Measurements from ENCODE around the gene MTA3.
A peak's percentile ranks its signal among the peaks of the same experiment; 100 is the strongest.
"Not testable (repeated sequence)": the region's sequence is repeated elsewhere in the genome, so short reads cannot be mapped to it uniquely, and the experiment has no call there.

MTA3 gene

DNA sequence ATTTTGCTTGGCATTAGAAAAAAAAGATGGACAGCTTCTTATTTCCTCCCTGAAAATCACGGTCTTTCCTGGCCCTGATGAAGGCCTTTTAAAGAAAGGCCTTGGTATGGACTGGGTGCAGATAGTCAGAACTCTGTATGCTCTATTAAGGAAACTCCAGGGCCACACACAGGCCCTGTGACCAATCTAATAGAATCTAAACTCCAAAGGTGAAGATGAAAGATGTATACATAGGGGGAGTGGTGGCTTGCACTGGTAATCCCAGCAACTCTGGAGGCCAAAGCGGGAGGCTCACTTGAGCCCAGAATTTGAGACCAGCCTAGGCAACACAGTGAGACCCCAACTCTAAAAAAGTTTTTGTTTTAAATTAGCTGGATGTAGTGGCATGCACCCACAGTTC, 158.2 kb downstream of the MTA3 start:
- no peak for DNase-seq

DNA sequence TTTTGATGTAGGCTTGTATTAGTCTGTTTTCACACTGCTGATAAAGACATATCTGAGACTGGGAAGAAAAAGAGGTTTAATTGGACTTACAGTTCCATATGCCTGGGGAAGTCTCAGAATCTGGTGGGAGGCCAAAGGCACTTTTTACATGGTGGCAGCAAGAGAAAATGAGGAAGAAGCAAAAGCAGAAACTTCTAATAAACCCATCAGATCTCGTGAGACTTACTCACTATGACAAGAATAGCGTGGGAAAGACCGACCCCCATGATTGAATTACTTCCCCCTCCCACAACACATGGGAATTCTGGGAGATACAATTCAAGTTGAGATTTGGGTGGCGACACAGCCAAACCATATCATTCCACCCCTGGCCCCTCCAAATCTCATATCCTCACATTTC, 162.9 kb downstream of the MTA3 start:
- not testable (repeated sequence) for DNase-seq

DNA sequence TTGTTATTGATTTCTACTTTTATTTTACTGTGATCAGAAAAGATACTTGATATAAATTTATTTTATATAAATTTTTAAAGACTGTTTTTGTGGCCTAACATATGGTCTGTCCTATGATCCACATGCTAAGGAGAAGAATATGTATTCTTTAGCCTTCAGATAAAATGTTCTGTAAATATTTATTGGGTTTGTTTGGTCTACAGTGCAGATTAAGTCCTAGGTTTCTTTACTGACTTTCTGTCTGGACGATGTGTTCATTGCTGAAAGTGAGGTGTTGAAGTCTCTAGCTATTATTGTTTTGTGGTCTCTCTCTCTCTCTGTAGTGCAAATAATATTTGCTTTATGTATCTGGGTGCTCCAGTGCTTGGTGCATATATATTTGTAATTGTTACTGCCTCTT, 165.4 kb downstream of the MTA3 start:
- no peak for DNase-seq

DNA sequence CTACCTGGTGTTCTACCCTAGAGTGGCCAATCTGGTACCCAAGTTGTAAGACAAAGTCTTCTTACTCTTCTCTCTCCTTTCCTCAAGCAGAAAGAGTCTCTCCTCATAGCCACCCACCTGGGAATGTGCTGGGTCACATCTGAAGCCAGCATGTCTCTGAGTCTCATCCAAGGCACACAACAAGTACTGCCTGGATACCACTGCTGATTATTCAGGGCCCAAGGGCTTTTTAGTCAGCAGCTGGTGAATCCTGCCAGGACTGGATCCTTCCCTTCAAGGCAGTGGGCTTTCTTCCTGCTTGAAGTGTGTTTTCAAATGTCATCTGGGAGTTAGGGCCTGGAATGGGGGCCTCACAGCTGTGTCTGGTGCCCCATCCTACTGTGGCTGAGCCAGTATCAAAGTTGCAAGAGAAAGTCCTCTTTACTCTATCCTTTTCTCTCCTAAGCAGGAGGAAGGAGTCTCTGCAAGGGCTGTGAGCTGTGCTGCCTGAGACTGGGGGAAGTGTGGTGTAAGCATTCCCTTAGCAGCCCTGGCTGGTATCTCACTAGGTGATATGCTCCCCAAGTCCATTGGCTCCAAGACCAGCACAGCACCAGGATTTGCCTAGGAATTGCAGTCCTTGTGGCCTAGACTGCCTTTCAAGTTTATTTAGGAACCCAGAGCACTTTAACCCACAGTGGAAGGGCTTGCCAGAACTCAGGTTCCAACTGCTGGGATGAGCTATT, 168.3 kb downstream of the MTA3 start:
- DNase-seq = no peak

DNA sequence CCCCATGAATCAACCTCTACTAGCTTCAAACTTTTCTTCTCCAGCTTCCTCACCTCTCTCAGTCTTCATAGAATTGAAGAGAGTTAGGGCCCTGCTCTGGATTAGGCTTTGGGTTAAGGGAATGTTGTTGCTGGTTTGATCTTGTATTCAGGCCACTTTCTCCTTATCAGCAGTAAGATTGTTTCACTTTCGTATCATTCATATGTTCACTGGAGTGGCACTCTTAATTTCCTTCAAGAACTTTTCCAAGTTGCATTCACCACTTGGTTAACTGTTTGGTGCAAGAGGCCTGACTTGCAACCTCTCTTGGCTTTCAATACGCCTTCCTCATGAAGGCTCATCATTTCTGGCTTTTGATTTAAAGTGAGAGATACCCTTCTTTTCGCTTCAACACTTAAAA, 172.7 kb downstream of the MTA3 start:
- DNase-seq = no peak

DNA sequence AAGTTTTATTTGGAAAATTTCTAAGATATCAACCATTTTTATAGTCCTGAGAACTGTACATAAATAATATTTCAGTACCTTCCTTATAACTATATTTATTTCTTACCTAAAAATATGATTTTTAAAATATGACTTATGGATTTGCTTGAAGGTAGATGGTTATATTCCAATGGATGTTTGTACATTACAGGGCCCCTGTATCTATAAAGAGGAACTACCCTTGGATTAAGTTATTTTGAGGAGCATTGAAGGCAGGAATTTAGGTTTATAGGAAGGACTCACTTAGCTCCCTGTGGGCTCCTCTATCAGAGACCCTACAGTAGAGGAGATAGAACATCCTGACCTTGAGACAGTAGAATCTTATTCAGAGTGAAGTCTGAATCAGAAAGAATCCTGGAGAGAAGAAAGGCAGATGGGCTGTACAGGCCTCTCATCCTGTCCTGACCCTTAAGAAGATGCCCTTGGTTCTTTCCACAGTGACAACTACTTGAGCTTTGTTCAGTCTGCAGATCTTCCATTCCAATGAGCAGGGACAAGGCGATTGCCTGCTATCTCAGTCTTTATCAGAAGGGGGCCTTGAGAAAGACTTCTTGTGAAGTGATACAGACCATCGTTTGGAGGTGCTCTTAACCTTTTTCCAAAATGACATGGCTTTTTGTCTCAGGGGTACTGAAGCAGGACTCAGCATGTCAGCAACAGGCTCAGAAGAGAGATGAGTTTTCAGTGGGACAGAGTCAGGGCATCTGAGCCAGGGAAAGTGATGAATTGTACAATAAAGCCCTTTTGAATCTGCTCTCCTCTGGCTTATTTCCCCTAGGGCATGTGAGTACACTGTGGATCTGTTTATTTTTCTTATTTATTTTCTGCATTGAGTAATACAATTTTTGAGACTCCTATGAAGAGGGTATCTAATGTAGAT, 174.6 kb downstream of the MTA3 start:
- no peak for DNase-seq

DNA sequence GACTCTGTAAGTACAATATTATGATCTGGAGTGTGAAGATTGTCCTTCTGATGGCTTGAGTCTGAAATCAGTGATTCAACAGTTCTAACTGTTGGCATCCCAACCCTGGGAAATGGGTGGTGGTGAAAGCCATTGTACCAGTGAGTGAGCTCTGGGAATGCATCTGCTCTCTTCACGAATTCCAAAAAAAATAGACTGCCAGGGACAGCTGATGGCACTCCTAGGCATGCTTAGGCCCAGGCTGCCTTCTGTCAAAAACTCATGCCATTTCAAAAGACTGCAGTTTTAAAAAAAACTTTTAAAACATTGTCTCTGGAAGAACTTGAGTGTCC, 175.2 kb downstream of the MTA3 start:
- DNase-seq = no peak

DNA sequence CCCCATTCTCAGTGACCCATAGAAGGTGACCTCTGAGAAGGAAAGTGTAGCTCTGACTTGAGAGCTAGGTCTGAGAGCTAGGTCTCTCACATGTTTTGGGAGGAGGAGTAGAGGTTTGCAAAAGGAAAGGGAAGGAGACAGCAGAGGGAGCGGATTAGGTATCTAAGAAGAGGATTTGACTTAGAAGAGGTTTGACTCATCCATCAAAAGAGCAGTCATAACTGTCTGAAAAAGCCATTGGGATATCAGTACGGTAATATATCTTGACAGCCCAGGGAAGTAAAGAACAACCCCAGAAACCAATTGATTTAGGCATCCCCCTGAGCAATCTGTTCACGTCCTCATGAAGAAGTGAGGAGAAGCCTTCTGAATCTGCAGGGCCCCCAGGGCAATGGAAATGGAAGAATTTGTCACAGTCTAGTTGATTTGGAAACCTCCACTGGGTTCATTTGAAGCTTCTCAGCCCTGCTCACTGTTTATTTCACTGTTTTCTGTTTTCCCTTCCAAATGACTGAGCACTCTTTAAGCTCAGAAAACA, 176.2 kb downstream of the MTA3 start:
- no peak for DNase-seq

DNA sequence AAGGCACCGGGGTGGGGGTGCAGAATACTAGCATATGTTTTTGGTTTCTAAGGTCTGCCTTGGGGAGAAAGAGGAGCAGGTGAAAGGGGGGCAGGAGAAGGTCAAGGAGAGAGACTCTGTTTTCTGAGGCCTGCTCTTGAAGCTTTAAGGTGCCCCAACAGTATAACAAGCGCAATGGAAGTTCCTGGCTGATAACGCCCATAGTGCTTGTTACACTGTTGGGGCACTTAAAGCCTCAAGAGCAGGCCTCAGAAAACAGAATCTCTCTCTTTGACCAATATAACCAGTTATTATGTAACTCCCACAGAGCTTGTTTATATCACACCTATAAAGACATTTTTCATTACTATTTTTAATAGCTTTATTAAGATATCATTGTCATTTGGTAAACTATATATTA, 179.0 kb downstream of the MTA3 start:
- DNase-seq = no peak

DNA sequence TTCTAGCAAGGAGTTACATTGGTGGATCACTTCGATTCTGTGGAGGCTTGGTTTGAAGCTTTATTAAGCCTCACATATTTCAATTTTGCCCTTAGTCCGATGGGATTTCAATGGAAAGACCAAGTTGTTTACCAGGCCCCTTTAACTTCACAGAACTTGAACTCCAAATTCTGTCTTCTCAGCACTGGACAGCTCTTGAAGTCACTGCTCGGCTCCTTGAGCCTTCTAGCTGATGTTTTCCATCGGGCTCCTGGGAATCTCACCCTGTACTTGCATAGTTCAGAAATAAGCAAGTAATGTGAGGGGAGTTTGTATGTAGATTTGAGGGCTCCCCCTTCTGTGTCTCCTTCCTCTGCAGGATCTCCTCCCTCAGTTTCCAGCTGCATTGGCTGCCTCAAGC, 180.4 kb downstream of the MTA3 start:
- DNase-seq = no peak

DNA sequence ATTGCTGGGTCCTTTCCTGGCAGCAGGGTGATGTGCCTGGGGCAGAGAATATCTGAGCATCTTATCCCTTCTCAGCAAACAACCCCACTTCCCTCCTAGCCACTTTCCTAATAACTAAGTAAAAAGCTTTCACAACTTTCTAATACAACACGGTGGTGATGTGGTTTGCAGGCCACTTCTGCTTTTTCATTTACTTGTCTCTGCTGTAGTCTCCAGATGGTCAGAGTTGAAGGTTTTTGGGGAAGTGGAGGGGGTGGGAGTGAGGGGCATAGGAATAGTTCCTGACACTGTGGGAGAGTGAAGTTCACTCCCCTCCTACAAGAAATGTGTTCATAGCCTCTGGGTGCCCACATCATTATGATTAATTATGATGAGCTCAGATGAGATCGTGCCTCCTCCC, 183.9 kb downstream of the MTA3 start:
- DNase-seq = peak in 6 of 56 donors; percentile 19 to 60 (median 38)

DNA sequence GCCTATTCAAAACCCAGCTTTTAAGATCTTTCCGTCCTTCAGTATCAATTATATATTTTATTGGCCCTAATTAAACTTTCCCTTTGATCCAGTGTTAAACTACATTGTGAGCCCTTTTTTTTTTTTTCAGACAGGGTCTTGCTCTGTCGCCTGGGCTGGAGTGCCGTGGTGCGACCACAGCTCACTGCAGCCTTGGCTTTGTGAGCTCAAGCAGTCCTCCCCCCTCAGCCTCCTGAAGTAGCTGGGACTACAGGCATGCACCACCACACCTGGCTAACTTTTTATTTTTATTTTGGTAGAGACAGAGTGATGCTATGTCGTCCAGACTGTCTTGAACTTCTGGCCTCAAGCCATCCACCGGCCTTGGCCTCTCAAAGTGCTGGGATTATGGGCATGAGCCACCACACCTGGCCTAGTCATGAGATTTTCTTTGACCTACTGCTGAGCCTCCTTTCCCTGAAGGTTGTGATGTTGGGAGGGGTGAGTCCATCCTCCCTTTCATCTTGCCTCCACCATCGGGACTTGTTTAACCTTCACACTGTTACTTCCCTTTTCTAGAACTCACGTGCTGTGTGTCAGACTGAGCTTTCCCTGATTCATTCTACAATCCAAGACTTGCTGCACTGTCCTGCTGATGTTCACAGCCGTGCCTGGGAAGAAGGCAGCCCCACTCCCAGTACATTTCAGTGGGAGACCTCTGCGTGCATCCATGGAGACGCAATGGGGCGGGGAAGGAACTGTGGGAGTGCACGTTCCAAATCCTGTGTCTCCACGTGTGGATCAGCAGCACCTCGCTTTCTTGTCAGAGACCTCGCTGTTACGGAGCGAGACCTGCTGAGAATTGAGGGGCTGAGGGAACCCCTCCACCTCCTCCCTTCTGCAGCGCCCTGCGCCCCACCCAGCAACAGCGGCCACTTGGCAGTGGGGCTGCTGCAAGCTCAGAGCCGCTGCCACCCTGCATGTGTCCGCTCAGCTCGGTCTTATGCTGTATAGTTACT, 184.7 kb downstream of the MTA3 start:
- DNase-seq = peak in 5 of 56 donors; percentile 20 to 44 (median 23)

DNA sequence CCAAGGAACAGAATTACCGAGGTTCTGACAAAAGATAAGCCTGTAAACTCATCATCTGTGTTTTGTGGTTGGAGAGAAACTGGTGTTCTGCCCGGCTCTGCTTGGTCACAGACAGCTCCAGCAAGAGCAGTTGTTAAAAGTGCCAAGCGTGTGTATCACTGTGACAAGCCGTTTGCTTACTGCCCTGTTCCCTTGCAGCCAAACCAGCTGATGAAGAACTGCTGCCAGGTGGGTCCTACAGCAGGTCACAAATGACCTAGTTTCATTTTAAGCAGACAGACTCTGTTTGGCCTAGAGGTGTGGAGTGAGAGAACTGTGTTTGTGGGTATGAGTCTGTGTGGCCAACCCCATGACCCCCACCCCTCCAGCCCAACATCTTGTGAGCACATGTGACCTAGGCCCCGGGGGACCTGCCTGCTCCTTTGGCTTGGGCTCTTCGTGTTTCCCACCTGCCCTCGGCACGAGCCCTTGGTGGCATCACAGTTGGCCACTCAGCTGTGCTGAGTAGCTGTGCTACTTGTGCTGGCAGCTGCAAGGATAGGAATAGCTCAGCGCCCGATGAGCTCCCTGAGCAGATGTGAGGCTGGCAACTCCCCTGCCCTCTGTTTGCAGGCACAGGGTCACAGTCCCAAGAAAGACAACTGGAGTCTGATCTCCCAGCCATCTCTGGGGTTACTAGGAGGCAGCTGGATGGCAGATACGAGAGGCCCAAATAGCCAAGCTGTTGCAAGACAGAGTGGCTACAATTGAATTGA, 185.8 kb downstream of the MTA3 start:
- peak in 22 of 56 donors; percentile 25 to 73 (median 44) for DNase-seq

DNA sequence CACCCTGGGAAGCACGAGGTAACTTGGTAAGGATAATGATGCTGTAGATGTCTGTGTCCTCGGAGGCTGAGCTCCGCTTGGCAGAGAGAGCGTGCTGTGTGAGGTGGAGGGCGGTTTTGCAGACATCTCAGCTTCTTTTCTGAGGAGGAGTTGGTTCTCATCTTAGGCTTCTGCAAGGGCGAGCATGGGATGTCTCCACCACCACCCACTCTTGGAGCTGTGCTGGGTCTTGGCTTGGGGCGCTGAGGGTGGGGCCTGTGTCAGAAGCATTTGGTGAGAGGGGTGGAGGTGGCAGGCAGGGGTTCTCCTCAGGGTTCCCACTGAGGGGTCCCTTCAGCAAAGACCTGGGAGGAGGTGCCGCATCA, 186.3 kb downstream of the MTA3 start:
- DNase-seq = peak in 6 of 56 donors; percentile 26 to 65 (median 43)

DNA sequence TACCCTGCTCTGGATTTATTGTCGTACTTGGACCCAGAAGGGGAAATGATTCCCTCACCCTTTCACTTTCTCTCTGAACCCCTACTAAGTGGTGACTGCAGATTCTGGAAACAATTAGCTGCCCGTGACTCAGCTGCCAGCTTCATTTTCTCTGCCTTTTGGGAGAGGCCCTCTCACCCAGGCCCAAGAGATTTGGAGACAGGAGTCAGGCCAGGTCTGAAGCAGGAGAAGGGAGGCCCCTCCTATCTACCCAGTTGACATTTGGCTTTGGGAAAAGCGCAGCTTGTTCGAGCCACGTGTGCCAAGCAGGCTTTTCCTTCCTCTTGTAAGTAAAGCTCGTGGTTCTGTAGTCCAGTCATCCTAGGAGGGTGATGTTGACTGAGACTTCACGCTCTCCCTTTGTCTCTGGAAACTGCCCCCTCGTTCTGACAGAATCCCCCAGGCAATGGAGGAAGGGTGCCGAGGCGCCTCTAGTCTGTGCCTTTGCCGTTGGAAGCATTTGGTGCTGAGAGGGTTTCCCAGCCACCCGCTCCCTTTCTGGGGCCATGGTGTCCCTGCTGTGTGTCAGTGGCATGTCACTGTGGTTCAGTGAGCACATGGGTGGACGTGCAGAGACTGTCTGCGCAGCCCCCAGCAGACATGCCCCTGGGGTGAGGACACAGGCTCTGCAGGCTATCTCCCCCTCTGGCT, 186.9 kb downstream of the MTA3 start:
- DNase-seq = peak in 4 of 56 donors; percentile 10 to 39 (median 17)

DNA sequence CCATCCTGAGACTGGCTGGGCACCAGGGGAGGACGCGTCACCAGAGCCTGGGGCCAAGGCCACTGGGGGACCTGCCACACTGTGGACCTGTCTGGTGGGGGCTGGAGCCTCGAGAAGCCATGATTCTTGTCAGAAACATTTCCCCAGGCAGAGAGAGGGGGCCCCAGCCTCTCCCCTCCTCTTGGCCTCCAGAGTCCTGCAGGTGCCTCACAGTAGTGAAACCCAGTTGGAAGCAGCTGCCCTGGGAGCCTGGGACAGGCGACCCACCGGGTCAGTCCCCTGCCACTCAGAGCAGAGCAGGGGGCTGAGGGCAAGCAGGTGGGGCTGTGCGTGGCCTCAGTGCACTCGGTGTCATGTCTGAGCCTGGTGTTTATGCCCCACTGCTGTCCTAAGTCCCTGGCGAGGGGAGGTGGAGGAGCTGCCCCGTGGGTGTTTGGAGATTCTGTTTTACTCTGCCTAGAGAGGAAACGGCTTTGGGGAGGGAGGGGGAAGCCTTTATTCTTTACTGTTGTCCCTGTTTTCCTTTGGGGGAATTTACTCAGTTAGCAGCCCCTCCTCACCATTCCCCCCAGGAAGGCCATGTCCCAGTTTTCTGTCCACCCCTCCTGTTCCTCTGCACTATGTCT, 187.8 kb downstream of the MTA3 start:
- DNase-seq = no peak

DNA sequence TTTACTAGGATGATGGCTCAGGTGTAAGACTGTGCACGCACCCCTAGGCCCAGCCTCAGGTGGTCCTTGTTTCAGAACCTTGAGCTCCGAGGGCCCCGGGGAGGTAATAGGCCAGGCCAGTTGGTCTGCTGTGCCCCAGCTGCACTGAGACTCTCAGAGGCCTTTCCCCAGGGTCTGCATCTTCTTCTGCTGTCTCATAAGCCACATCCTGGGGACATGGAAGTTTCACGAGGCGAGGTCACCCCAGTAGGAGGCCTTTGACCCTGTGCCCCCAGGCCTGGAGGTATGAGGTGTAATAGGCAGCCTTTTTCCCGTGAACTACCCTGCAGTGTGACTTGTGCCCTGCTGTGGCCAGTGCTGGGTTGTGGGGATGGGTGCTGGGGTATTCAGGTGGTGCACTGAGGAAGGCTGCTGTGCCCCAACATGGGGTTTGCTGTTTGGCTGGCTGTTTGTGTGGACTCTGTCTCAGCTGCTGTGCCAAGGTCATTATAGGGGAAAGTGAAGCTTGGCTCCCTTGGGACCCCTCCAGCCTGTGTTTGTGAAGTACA, 188.6 kb downstream of the MTA3 start:
- DNase-seq = no peak

DNA sequence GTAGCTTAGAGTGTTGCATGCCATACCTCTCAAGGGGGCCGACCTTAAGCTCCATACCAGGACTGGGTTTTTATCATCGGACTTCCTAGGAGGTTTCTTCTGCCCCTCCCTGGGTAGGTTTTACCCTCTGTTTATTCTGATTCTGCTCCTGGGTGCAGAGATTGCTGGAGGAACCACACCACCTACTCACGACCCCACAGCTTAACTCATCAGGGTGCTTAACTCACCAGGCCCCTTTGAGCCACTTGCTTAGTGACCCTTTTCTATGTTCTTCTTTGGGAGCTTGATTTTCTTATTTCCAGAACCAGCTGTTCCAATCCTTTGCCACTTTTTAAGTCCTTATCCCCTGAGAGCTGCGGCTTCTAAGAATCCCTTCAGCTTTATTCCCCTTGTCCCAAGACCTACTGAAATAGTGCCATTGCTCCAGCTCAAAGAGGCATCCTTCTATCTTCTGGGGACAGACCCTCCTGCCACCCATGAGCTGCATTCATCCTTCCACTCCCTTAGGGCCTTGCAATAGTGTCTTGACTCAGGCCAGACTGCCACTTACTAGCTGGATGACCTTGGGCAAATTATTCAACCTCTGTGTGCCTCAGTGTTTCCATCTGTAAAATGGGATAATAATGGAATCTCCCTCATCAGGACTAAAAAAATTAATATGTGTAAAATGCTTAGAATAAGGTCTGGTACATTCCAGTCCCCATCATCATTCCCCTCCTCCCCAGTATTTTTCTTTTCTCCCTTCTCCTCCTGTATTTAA, 189.7 kb downstream of the MTA3 start:
- no peak for DNase-seq

All from amygdala (tissue), 56 donors.